ENCODE measurements around the gene GTF2E1. TPM values are rescaled to one million over a fixed set of nuclear protein-coding genes. Genes with fewer than 3 reads are reported as not detected.

Gene GTF2E1
- total RNA-seq, 4 donors from 2014 or later, result 5.2 to 16.4 (median 7.5) TPM

DNA sequence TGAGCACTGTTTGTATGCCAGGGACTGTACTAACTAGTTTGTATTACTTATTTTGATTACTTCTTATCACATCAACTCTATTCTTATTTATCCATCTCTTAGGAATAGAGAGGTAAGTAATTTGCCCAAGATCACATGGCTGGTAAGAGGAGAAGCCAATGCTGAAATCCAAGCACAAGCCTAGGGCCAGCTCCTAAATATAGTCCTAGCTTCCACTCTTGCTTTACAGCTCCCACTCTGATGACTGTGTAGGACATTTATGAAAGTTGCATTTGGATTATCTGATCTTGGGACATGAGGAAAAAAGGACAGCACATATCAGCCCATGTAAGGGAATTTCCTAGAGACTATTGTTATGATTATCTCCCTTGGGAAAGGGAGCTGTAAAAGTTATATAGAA, 58.1 kb downstream of the GTF2E1 start:
- H3K27ac ChIP-seq, result no peak overlapping the region
- H3K4me3 ChIP-seq, result no peak overlapping the region
- no peaks in the 10 kb centered on the region for H3K9me3 ChIP-seq
- no peaks in the 10 kb centered on the region for H3K36me3 ChIP-seq
- TF ChIP-seq POLR2A (IDR thresholded peaks at IDR 0.05) (no peak), EP300 (IDR thresholded peaks at IDR 0.05) (no peak), POLR2AphosphoS5 (IDR thresholded peaks at IDR 0.05) (no peak)
- TF ChIP-seq, protein P1, sequence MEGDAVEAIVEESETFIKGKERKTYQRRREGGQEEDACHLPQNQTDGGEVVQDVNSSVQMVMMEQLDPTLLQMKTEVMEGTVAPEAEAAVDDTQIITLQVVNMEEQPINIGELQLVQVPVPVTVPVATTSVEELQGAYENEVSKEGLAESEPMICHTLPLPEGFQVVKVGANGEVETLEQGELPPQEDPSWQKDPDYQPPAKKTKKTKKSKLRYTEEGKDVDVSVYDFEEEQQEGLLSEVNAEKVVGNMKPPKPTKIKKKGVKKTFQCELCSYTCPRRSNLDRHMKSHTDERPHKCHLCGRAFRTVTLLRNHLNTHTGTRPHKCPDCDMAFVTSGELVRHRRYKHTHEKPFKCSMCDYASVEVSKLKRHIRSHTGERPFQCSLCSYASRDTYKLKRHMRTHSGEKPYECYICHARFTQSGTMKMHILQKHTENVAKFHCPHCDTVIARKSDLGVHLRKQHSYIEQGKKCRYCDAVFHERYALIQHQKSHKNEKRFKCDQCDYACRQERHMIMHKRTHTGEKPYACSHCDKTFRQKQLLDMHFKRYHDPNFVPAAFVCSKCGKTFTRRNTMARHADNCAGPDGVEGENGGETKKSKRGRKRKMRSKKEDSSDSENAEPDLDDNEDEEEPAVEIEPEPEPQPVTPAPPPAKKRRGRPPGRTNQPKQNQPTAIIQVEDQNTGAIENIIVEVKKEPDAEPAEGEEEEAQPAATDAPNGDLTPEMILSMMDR (IDR thresholded peaks at IDR 0.05), result no peak
- no peak for DNase-seq (ENCODE audit: low spot score in 2 of 2)
- no peaks in the 10 kb centered on the region for H3K4me1 ChIP-seq
- no peaks in the 10 kb centered on the region for H3K27me3 ChIP-seq

GRCh38 chr3:120801484-120801883, 58.9 kb downstream of the GTF2E1 start:
- Histone ChIP-seq H3K27ac (no peak overlapping the region), H3K4me3 (no peak overlapping the region), H3K4me1 (no peaks in the 10 kb centered on the region), H3K27me3 (no peaks in the 10 kb centered on the region), H3K36me3 (no peaks in the 10 kb centered on the region), H3K9me3 (no peaks in the 10 kb centered on the region)
- no peak for DNase-seq (ENCODE audit: low spot score in 2 of 2)
- 82% methylated on average over 2 of the region's 2 CpGs for WGBS
- TF ChIP-seq POLR2AphosphoS5 (IDR thresholded peaks at IDR 0.05) (no peak), EP300 (IDR thresholded peaks at IDR 0.05) (no peak), POLR2A (IDR thresholded peaks at IDR 0.05) (no peak)
- TF ChIP-seq, protein P1 (IDR thresholded peaks at IDR 0.05), result no peak

DNA sequence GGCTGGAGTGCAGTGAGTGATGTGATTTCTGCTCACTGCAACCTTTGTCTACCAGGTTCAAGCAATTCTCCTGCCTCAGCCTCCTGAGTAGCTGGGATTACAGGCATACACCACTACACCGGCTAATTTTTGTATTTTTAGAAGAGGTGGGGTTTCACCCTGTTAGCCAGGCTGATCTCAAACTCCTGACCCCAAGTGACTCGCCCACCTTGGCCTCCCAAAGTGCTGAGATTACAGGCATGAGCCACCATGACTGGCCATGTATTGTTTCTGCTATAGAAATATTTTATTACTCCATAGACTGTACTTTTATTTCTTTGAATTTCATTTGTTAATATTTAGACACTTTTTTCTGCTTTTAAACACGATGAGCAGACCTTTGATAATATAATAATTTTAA, 60.4 kb downstream of the GTF2E1 start:
- WGBS, result 56% methylated on average over 3 of the region's 3 CpGs
- no peak overlapping the region for H3K4me3 ChIP-seq
- no peaks in the 10 kb centered on the region for H3K36me3 ChIP-seq
- no peaks in the 10 kb centered on the region for H3K27me3 ChIP-seq
- DNase-seq (ENCODE audit: low spot score in 2 of 2), result no peak
- H3K27ac ChIP-seq, result no peak overlapping the region
- H3K4me1 ChIP-seq, result no peaks in the 10 kb centered on the region
- no peak for TF ChIP-seq POLR2AphosphoS5 (IDR thresholded peaks at IDR 0.05)
- TF ChIP-seq, protein P1 (IDR thresholded peaks at IDR 0.05), result no peak
- TF ChIP-seq POLR2A (IDR thresholded peaks at IDR 0.05), result no peak
- no peak for TF ChIP-seq EP300 (IDR thresholded peaks at IDR 0.05)
- no peaks in the 10 kb centered on the region for H3K9me3 ChIP-seq

DNA sequence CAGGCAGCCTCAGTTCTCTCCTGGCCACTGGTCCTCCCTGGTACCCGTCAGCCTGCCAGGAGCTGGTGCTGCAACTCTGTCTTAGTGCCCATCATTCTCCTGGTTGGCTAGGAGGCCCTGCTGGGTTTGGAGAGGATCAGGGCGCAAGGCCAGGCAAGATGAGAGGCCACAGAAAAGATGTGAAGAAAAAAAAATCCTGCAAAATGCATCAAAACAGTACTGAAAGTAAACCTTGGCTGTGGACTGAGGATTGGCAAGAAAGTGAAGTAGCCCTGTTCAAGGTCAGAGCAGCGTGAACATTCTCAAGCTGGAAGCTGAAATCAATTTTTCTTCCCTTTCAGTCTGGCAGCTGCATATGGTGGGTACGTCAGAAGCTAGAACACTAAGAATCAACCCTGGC, 74.2 kb downstream of the GTF2E1 start:
- Histone ChIP-seq H3K36me3 (no peaks in the 10 kb centered on the region), H3K9me3 (no peaks in the 10 kb centered on the region), H3K27ac (no peak overlapping the region), H3K27me3 (no peaks in the 10 kb centered on the region), H3K4me1 (no peaks in the 10 kb centered on the region), H3K4me3 (no peak overlapping the region)
- WGBS, result 77% methylated on average over 4 of the region's 4 CpGs
- no peak for DNase-seq (ENCODE audit: low spot score in 2 of 2)
- no peak for TF ChIP-seq POLR2A (IDR thresholded peaks at IDR 0.05)
- no peak for TF ChIP-seq POLR2AphosphoS5 (IDR thresholded peaks at IDR 0.05)
- TF ChIP-seq, protein P1 (IDR thresholded peaks at IDR 0.05), result no peak
- TF ChIP-seq EP300 (IDR thresholded peaks at IDR 0.05), result no peak

GRCh38 chr3:120820748-120821147, 78.2 kb downstream of the GTF2E1 start:
- H3K4me3 ChIP-seq, result no peak overlapping the region
- no peaks in the 10 kb centered on the region for H3K27me3 ChIP-seq
- no peaks in the 10 kb centered on the region for H3K36me3 ChIP-seq
- no peaks in the 10 kb centered on the region for H3K4me1 ChIP-seq
- WGBS, result 61% methylated on average over 3 of the region's 3 CpGs
- H3K27ac ChIP-seq, result no peak overlapping the region
- no peaks in the 10 kb centered on the region for H3K9me3 ChIP-seq
- DNase-seq (ENCODE audit: low spot score in 2 of 2), result no peak
- TF ChIP-seq POLR2A (IDR thresholded peaks at IDR 0.05), result no peak
- no peak for TF ChIP-seq POLR2AphosphoS5 (IDR thresholded peaks at IDR 0.05)
- TF ChIP-seq EP300 (IDR thresholded peaks at IDR 0.05), result no peak

- Histone ChIP-seq H3K4me1 (no peaks in the 10 kb centered on the region), H3K4me3 (no peak overlapping the region), H3K36me3 (no peaks in the 10 kb centered on the region), H3K27ac (no peak overlapping the region), H3K9me3 (no peaks in the 10 kb centered on the region), H3K27me3 (no peaks in the 10 kb centered on the region)
- TF ChIP-seq, protein P1 (IDR thresholded peaks at IDR 0.05), result no peak
- no peak for TF ChIP-seq POLR2A (IDR thresholded peaks at IDR 0.05)
- TF ChIP-seq EP300 (IDR thresholded peaks at IDR 0.05), result no peak
- DNase-seq (ENCODE audit: low spot score in 2 of 2), result no peak
Measured at GRCh38 chr3:120821426-120821825, 78.9 kb downstream of the GTF2E1 start.

Data from suprapubic skin (tissue), 4 donors.